ENCODE results near the gene ATXN7.

ATXN7 gene, protein sequence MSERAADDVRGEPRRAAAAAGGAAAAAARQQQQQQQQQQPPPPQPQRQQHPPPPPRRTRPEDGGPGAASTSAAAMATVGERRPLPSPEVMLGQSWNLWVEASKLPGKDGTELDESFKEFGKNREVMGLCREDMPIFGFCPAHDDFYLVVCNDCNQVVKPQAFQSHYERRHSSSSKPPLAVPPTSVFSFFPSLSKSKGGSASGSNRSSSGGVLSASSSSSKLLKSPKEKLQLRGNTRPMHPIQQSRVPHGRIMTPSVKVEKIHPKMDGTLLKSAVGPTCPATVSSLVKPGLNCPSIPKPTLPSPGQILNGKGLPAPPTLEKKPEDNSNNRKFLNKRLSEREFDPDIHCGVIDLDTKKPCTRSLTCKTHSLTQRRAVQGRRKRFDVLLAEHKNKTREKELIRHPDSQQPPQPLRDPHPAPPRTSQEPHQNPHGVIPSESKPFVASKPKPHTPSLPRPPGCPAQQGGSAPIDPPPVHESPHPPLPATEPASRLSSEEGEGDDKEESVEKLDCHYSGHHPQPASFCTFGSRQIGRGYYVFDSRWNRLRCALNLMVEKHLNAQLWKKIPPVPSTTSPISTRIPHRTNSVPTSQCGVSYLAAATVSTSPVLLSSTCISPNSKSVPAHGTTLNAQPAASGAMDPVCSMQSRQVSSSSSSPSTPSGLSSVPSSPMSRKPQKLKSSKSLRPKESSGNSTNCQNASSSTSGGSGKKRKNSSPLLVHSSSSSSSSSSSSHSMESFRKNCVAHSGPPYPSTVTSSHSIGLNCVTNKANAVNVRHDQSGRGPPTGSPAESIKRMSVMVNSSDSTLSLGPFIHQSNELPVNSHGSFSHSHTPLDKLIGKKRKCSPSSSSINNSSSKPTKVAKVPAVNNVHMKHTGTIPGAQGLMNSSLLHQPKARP

DNA sequence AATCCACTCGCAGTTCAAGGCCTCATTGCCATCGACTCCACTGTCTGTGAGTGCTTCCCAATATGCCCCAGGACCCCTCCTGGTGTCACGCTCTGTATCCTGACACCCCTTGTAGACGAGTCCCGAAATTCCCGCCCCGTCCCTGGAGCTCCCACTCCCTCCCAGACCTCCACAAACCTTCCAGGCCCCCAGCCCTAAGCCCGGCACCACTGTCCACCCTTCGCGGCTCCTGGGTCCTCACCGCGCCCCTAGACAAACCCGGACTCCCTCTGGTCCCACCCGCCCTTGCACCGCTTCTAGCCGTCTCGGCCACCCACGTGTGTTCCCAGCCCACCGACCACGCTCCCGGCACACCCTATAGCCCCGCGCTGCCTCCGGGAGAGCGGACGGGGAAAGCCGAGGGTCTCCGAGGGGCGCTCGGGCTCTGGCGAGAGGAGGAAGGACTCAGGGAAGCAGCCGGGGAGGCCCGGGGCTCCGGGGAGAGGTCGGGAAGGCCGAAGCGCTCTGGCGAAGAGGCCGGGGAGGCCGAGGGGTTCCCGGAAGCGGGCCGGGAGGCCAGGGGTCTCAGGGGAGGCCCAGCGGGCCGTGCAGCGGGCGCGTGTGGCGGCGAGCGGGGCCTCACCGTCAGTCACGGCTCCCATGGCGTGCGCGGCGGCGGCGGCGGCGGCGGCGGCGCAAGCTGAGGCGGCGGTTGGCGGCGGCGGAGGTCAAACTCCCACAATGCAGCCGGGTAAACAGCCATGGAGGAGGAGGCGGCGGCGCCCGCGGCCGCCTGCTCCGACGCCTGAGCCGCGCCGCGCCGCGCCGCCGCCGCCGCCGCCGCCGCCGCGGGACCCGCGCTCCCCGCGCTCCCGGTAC is at the start of gene ATXN7, which contains the start of gene THOC7:
Gene ATXN7 (plus strand): TSS at position 718 of the 858 bp plus-strand sequence. CDS start 48,732 bp downstream, outside the sequence.
Gene THOC7 (minus strand): TSS at position 656 of the 858 bp plus-strand sequence. CDS start 15 bp downstream, at position 641.
- peak; percentile 69 for DNase-seq

DNA sequence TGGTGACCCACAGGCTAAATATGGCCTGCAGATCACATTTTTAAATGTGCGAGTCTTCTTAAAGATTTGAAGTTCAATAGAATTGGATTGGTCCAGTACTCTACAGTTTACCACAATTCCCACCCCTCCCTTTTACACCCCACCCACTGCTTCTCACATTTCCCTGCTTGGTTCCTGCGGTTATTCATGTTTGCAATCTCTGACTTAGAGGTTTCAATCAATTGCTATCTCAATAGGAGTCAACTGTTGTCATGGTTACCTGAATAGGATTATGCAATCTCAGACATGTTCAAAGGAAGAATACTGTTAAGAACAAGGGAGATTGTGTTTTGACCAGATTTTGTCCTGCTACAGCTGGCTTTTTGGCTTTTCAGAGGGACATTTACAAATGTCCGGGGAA is 49.4 kb upstream of the ATXN7 start:
- DNase-seq = no peak

DNA sequence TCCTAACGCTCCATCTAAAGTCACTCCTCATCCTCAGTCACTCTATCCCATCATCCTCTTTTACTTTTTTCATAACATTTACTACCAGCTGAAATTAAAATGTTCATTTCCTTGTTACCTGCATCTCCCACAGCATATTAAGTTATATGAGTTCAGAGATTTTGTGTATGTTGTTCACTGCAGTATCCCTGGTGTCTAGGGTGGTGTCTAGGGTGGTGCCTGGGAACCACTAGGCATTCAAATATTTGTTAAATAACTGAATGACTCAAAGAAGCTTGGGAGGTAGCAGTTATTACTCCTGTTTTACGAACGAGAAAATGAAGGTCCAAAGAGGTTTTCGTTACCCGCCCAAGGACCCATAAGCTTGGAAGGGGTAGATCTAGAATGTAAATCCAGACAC is 46.4 kb upstream of the ATXN7 start:
- DNase-seq = no peak

DNA sequence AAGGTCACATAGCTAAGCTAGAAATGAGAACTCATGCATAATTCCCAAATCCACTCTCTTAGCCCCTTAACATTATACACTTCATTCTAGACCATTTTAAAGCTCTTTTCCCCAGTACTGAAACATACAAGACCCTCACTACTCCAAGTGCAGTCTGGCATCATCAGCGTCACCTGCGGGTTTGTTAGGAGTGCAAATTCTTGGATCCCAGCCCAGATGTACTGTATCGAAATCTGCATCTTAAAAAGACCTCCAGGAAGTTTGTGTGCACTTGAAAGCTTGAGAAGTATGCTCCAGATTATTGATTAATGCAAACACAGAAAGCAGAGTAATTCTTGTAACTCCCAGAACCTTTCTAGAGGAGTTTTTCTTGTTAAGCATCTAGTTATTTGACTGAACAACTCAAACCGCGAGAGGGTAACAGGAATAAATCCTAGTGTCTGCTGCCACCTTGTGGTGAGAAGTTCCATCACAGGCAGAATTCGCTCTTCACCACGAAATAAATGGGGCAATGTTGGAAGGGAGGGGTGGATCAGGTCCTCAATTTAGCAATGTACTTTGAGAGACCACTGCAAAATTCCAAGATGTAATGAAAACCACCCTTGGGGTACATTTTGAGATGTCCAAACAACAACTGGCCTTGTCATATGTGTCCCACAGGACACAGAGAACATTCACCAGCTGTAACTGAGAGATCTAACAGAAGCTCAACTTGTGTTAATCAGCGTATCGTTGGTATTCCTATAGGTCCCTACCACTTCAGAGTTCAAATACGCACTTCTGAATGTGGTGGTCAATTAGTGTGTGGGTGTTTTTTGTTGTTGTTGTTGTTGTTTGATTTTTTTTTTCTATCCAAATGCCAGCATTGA is 45.2 kb upstream of the ATXN7 start:
- DNase-seq = peak; percentile 54

DNA sequence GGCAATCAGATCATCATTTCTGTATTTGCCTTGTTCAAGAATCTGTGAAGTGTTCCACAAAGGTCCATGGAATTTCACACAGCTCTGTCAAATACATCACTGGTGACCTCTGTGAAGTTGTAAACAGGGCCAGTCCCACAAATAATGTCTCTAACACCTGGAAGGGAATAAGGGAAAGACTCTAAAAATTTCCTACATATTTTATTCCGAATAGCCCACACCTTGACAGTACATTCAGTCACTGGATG is 44.6 kb upstream of the ATXN7 start, which contains the start of gene C3orf49:
Gene C3orf49 (plus strand): TSS at position 149 of the 248 bp plus-strand sequence. CDS start 173 bp downstream, outside the sequence.
- DNase-seq = no peak

DNA sequence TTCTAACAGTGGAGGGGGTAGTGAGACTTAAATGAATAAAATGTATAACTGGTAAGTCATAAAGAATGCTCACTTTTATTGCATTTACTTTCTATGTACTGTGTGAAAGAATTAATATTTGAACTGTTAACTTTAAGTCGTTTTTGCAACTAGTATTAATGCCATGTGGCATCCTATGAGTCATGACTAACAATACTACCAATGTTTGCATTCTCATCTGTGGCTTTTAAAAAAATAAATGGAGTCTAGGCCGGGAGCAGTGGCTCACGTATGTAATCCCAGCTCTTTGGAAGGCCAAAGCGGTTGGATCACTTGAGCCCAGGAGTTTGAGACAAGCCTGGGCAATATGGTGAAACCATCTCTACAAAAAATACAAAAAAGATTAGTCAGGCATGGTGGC is 39.4 kb upstream of the ATXN7 start:
- DNase-seq = no peak

DNA sequence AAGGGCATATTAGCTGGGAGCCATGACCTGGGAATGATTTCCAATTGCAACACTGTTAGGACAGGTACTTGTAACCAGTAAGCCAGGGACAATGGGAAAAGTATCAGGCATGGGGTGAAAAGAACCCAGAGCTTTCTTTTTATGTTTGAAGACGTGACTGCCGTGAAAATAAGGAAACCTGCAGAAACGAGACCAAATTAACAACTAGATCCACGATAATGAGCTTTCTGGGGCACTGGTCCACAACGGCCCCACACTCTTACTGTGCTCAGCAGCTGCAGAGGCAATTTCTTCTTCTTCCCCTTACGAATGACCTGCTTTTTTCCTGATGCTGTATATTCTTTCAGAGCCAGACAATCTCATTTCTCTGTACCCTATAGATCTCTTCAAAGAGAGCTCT is 33.1 kb upstream of the ATXN7 start:
- no peak for DNase-seq

DNA sequence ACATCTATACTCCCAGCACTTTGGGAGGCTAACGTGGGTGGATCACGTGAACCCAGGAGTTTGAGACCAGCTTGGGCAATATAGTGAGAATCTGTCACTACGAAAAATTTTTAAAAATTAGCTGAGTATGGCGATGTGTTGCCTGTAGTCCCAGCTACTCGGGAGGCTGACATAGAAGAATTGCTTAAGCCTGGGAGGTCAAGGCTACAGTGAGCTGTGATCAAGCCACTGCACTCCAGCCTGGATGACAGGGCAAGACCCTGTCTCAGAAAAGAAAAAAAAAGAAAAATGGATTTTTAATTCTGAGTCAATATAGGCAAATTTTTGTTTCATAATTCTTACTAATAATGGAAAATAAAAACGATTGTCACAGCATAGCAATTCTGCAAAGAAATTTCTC is 31.3 kb upstream of the ATXN7 start:
- no peak for DNase-seq

DNA sequence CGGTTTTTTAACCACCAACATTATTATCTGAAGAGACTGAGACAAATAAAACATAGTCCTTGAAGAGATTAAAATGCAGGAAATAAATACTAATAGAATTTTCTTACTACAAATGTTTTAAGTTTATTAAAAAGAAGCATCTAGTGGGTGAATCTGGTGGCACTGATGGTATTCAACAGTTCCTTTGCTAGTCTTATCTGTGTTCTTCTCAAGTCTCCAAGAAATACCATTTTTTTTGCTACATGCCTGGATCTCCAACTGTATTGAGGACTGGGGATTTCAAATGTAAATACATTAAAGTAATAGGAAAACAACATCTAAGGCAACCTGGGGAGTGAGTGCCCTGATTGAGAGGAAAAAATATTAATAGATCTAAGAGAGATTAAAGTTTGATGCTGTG is 22.0 kb upstream of the ATXN7 start:
- no peak for DNase-seq

DNA sequence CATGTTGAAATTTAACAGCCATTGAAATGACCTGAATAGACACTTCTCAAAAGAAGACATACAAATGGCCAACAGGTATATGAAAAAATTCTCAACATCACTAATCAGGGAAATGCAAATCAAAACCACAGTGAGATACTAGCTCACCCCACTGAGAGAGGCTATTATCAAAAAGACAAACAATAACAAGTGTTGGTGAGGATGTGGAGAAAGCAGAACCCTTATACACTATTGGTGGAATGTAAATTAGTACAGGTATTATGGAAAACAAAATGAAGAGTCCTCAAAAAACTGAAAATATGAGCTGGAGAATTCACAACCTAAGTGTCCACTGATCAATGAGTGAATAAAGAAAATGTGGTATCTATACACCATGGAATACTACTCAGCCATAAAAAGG is 21.5 kb upstream of the ATXN7 start:
- no peak for DNase-seq

DNA sequence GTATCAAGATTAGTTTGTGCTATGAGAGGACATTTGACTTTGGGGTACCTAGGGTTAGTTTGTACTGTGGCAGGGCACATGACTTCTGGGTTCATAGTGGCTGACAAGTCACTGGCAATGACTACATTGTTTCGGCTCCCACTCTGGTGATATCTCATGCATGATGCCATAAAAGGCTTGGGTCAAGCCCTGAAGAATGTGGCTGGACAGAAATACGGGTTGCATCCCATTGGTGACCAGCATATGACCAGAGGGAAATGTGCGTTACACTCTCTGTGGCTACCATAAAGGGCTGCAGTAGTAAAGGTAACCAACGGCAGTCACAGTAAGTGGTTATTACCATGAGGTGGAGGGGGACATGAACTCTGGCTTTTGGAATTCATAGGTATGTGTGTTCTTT is 18.5 kb upstream of the ATXN7 start:
- DNase-seq = no peak

DNA sequence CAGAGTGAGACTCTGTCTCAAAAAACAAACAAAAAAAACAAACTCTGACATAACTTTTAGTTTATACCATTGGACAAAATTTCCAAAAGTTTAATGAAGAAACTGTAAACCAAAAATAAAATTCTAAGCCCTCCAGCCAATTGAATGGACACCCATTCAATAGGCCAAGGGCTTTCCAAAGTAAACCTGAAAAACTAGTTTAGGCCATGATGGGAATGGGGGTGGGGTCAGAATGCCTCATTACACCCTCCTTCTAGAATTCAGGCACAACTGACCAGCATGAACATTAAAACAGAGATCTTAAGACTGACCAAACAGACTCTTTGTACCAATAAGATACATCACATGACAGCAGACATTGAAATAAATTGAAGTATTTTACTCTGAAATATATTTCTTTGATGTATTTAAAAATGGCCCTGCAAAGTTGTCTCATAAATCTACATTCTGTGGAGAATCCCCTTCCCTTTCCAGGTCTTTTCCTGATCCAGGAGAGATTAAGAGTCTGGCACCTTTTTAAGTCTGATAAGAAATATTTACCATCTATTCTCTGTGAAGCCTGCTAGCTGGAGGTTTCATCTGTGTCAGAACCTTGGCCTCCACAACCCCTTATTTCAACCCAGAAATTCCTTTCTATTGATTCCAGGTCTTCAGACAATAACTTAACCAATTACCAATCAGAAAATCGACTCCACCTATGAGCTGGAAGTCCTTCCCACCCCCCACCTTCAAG is 15.8 kb upstream of the ATXN7 start:
- no peak for DNase-seq

DNA sequence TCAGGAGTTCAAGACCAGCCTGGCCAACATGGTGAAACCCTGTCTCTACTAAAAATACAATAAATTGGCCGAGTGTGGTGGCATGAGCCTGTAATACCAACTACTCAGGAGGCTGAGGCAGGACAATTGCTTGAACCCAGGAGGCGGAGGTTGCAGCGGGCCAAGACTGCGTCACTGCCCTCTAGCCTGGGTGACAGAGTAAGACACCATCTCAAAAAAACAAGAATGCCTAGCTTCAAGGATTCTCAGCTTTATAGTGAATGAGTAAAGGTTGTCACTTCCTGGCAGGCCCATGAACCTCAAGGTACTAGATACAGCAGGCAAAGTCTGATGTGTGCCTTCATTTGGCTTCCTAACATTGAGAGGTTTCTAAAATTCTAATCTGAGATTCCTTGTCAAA is 14.5 kb upstream of the ATXN7 start:
- no peak for DNase-seq

DNA sequence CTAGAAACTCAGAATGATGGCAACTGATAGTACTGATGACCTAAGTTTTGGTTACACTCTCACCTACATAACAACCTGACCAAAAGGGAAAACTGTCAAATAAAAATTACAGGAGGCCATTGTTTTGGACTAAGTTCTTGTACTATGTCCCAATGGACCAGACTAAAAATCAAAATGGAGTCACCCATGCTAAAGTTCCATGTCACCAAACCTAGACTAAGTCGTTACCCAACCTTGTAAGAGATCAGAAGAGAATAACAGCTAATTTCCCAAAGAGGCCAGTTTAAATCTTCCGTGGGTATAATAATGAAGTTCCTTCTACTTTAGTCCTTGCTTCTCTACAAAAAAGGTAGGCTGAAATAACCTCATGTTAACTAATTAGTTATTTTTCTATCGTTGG is 12.4 kb upstream of the ATXN7 start:
- no peak for DNase-seq

DNA sequence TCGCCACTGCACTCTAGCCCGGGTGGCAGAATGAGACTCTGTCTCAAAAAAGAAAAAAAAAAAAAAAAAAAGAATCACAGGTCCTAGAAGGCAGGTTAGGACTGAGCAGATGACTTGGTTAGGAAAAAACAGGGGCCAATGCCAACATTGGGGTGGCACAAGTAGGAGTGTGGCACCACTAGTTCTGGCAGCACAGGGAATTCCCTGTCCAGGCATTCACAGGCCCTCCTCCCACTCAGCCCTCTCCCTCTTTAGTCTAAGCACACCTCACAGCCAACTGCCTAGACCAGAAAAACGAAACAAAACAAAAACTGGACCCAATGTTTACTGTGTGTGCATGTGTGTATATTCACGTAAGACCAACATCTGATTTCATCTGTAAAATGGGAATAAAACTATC is 10.6 kb upstream of the ATXN7 start:
- DNase-seq = no peak

DNA sequence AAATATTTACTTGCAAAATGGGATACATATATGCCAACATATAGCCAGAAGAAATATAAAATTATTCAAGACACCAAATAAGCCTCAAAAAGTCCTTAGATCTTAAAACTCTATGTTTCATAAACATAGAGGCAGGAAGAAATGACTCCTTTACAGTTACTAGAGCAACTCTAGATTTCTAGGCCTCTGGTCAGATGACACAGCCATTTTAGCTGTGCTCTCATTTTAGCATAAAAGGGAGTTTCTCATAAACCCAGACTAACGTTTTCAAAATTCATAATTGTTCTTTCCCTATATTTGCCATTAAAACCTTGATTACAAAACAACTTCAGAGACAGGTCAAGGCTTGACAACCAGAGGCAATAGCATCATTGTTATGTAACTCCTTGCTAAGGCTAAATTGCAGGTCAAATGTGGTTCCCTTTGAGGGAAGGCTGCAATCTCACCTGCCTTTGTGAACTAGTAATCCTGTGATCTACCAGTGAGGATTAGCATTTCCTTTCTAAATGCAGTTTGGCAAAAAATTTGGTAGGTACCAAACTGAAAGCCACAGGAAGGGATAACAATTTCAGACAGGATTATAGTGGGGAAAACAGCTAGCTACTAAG is 8.2 kb upstream of the ATXN7 start:
- DNase-seq = no peak

DNA sequence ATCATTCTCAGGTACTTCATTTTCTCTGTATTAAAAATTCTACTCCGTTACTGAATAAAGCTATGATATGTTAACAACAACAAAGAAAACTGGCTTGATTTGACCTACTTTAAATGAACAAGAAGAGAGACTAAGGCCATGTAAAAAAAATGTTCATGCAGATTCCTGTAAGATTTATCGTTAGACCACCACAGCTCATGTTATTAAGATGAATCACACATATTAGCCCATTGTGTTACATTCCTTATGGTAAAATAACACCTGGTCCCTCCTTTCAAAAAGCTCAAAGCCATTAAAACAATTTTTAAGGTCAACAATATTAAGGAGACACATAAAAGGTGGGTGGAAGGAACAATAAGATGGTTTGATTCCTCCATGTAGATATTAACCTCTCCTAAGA is 6.4 kb upstream of the ATXN7 start:
- no peak for DNase-seq

DNA sequence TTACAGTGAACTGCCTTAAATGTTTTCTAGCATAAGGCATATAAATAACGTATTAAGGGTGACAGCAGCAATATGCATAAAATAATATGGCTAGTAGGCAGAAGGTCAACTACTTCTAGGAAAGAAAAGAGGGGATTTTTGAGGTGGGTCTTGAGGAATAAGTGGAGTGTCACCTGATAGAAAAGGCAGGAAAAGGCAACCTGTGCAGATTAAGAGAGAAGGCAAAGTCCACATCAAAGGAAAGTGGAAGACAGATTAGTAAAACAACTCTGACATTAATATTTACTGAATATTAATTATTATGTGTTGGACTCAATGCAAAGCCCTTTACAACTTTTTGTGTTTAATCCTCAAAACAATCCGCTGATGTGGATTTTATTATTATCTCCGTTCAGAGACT is 2.9 kb upstream of the ATXN7 start:
- no peak for DNase-seq

DNA sequence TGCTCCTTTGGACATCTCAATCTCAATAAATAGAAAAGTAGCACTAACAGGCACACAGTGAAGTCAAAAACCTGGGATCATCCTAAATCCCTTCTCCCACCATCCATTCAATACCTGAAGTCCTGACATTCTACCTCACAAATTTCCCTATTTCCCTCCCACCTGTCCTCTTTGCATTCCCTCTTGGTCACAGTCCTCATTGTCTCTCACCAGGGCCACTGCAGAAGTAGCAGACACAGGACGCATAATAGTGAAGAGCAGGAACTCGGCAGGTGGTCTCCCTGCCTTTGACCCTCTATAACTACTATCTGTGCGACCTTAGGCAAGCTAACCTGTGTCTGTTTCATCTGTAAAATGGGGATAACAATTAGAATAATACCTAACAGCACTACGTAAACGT is 2.4 kb upstream of the ATXN7 start:
- no peak for DNase-seq

DNA sequence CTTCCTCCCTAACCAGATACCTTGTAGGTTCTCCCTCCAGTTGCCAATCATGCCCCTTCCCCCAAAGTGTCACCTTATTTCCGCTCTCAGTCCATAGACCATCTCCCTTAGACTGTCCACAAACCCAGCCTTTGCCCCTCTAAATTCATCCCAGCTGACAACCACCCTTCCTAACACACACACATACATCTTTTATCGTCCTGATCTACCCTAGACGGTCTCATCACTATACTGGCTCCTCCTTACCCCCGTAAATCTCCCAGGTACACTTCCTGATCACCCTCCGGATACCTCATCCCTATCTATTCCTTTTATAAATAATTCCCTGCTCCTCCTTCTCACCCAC is 890 bp upstream of the ATXN7 start:
- DNase-seq = no peak
